ENCODE results near the gene DSCAML1.
"Not testable (repeated sequence)": the region's sequence is repeated elsewhere in the genome, so short reads cannot be mapped to it uniquely, and the experiment has no call there.

Gene DSCAML1

GRCh38 chr11:117410861-117411710, 385.9 kb downstream of the DSCAML1 start:
- no peak overlapping the region for H3K4me3 ChIP-seq (ENCODE audit: low read depth, low read length)
- TF ChIP-seq CTCF (conservative IDR thresholded peaks at IDR 0.05; ENCODE audit: low read depth, low read length): no peak
- DNase-seq (ENCODE audit: low read depth): no peak

- no peak overlapping the region for H3K4me3 ChIP-seq (ENCODE audit: low read depth, low read length)
- no peak for DNase-seq (ENCODE audit: low read depth)
- TF ChIP-seq CTCF (conservative IDR thresholded peaks at IDR 0.05; ENCODE audit: low read depth, low read length): no peak
Measured at GRCh38 chr11:117410238-117410637, 386.8 kb downstream of the DSCAML1 start.

- TF ChIP-seq CTCF (conservative IDR thresholded peaks at IDR 0.05; ENCODE audit: low read depth, low read length): no peak
- no peak overlapping the region for H3K4me3 ChIP-seq (ENCODE audit: low read depth, low read length)
- DNase-seq (ENCODE audit: low read depth): no peak
Measured at GRCh38 chr11:117409511-117409910, 387.5 kb downstream of the DSCAML1 start.

- H3K4me3 ChIP-seq (ENCODE audit: low read depth, low read length): no peak overlapping the region
- no peak for TF ChIP-seq CTCF (conservative IDR thresholded peaks at IDR 0.05; ENCODE audit: low read depth, low read length)
- DNase-seq (ENCODE audit: low read depth): no peak
Measured at GRCh38 chr11:117408356-117408755, 388.7 kb downstream of the DSCAML1 start.

- no peak for DNase-seq (ENCODE audit: low read depth)
- no peak overlapping the region for H3K4me3 ChIP-seq (ENCODE audit: low read depth, low read length)
- no peak for TF ChIP-seq CTCF (conservative IDR thresholded peaks at IDR 0.05; ENCODE audit: low read depth, low read length)
Measured at GRCh38 chr11:117407016-117407415, 390.0 kb downstream of the DSCAML1 start.

GRCh38 chr11:117405898-117406297, 391.1 kb downstream of the DSCAML1 start:
- not testable (repeated sequence) for DNase-seq (ENCODE audit: low read depth); H3K4me3 ChIP-seq (ENCODE audit: low read depth, low read length)

- not testable (repeated sequence) for H3K4me3 ChIP-seq (ENCODE audit: low read depth, low read length); DNase-seq (ENCODE audit: low read depth)
Measured at GRCh38 chr11:117399100-117399840, 397.7 kb downstream of the DSCAML1 start.

GRCh38 chr11:117398618-117399017, 398.4 kb downstream of the DSCAML1 start:
- DNase-seq (ENCODE audit: low read depth); H3K4me3 ChIP-seq (ENCODE audit: low read depth, low read length): not testable (repeated sequence)

Data from choroid plexus epithelial cell (primary cell).